ENCODE measurements around the gene APAF1.
"Not testable (repeated sequence)": the region's sequence is repeated elsewhere in the genome, so short reads cannot be mapped to it uniquely, and the experiment has no call there.

The APAF1 gene, protein sequence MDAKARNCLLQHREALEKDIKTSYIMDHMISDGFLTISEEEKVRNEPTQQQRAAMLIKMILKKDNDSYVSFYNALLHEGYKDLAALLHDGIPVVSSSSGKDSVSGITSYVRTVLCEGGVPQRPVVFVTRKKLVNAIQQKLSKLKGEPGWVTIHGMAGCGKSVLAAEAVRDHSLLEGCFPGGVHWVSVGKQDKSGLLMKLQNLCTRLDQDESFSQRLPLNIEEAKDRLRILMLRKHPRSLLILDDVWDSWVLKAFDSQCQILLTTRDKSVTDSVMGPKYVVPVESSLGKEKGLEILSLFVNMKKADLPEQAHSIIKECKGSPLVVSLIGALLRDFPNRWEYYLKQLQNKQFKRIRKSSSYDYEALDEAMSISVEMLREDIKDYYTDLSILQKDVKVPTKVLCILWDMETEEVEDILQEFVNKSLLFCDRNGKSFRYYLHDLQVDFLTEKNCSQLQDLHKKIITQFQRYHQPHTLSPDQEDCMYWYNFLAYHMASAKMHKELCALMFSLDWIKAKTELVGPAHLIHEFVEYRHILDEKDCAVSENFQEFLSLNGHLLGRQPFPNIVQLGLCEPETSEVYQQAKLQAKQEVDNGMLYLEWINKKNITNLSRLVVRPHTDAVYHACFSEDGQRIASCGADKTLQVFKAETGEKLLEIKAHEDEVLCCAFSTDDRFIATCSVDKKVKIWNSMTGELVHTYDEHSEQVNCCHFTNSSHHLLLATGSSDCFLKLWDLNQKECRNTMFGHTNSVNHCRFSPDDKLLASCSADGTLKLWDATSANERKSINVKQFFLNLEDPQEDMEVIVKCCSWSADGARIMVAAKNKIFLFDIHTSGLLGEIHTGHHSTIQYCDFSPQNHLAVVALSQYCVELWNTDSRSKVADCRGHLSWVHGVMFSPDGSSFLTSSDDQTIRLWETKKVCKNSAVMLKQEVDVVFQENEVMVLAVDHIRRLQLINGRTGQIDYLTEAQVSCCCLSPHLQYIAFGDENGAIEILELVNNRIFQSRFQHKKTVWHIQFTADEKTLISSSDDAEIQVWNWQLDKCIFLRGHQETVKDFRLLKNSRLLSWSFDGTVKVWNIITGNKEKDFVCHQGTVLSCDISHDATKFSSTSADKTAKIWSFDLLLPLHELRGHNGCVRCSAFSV (N-terminal part only)

DNA sequence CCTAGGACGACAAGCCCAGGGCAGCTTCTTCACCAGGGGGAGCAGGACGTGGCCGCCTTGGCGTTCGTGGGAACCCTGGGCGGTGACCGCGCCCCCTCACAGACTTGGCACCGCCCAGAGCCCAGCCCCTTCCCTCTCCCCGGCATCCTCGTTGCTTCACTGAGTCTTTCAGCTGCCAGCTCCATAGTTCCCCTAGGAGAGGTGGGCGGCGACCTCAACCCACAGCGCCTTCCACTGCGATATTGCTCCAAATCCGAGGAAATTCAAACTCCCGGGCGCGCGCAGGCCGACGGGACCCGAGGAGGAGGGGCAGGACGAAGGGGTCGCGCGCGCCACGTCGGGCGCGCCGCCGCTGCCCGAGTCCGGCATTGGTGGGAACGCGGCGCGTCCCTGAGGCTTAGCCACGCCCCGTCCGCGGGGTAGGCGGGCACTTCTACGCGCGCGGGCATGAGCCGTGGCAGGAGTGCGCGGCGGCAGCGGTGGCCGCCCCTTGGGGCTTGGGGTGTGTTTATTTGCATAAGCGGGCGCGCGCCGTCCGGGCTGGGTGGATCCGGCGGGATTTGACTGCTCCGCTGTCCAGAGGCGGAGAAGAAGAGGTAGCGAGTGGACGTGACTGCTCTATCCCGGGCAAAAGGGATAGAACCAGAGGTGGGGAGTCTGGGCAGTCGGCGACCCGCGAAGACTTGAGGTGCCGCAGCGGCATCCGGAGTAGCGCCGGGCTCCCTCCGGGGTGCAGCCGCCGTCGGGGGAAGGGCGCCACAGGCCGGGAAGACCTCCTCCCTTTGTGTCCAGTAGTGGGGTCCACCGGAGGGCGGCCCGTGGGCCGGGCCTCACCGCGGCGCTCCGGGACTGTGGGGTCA is at the start of gene APAF1, which contains the start of gene IKBIP:
APAF1 (plus strand) TSS at position 579 of the 860 bp plus-strand sequence. CDS start 3,070 bp downstream, outside the sequence.
IKBIP (minus strand) TSS at position 77 of the 860 bp plus-strand sequence. CDS start 87 bp downstream, outside the sequence.
- peak within 1 kb of the TSS; percentile 69 for H3K4me3 ChIP-seq (replicated peaks; ENCODE audit: low read depth, low read length)
- peak; percentile 97 for DNase-seq (ENCODE audit: low read depth)
- TF ChIP-seq CTCF (IDR thresholded peaks at IDR 0.05; ENCODE audit: low read length, missing control alignments): no peak

GRCh38 chr12:98597313-98597712 is 47.8 kb upstream of the APAF1 start:
- H3K4me3 ChIP-seq (replicated peaks; ENCODE audit: low read depth, low read length); DNase-seq (ENCODE audit: low read depth): not testable (repeated sequence)

GRCh38 chr12:98601924-98602323 is 43.2 kb upstream of the APAF1 start:
- no peak overlapping the region for H3K4me3 ChIP-seq (replicated peaks; ENCODE audit: low read depth, low read length)
- no peak for DNase-seq (ENCODE audit: low read depth)
- no peak for TF ChIP-seq CTCF (IDR thresholded peaks at IDR 0.05; ENCODE audit: low read length, missing control alignments)

DNA sequence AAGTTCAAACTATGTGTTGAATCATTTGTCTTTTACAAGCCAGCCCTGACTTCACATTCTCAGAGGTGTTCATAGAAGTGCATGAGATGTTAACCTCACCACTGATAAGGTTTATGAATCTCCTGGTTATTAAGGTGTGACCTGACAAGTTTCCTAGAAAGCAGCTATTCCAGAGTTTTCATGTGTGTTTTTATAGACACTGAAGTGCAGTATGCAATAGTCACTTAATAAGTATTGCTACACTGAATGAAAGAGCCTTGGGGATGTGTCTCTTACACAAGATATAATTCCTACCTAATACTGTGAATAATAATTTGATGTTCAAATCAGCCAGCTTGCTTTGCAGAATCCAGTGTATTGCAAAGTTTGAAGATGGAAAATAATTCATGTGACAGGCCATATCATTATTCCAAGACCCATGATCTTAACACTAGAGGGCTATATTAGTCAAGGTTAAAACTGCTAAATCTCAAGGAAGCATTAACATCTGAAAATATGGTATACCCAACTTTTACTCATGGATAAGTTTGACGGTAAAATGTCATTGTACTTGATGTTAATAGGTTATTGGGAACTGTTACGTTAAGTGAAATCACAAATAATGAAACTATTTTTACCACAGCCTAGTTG is 38.6 kb upstream of the APAF1 start:
- peak; percentile 12 for TF ChIP-seq CTCF (IDR thresholded peaks at IDR 0.05; ENCODE audit: low read length, missing control alignments)
- DNase-seq (ENCODE audit: low read depth): no peak
- no peak overlapping the region for H3K4me3 ChIP-seq (replicated peaks; ENCODE audit: low read depth, low read length)

GRCh38 chr12:98610596-98610995 is 34.5 kb upstream of the APAF1 start:
- H3K4me3 ChIP-seq (replicated peaks; ENCODE audit: low read depth, low read length): no peak overlapping the region
- no peak for DNase-seq (ENCODE audit: low read depth)
- TF ChIP-seq CTCF (IDR thresholded peaks at IDR 0.05; ENCODE audit: low read length, missing control alignments): no peak

DNA sequence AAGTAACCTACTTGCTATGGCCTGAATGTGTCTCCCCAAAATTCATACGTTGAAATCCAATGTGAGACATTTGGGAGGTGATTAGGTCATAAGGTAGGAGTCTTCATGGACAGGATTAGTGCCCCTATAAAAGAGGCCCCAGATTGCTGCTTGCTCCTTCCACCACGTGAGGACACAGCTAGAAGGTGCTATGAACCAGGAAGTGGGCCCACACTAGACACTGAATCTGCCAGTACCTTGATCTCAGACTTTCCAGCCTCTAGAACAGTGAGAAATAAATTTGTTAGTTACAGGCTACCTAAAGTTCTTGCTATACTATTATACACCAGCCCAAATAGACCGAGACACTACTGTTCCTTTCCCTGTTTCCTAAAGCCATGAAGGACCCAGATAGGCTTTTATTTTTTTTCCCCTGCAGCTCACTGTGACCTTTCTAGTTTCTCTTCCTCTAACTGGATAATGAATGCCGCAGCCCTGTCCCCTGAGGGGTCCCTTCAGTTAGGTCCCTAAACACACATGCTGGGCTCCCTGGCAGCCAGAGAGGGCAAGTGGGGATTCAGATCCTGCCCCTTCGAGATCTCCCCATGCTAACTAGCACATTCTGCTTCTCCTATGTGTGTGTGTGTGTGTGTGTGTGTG is 32.3 kb upstream of the APAF1 start:
- TF ChIP-seq CTCF (IDR thresholded peaks at IDR 0.05; ENCODE audit: low read length, missing control alignments): no peak
- no peak overlapping the region for H3K4me3 ChIP-seq (replicated peaks; ENCODE audit: low read depth, low read length)
- DNase-seq (ENCODE audit: low read depth): no peak

Data from fibroblast of pulmonary artery (primary cell).